HAP-1 (cell line): ENCODE results near the gene S1PR4.
"Not testable (repeated sequence)": the region's sequence is repeated elsewhere in the genome, so short reads cannot be mapped to it uniquely, and the experiment has no call there.

ENCODE experiments used
- DNase-seq, 2 experiments: peaks; one replicate each; pipeline ENCODE4 v3.0.0-alpha.2; 2016 to 2020; ENCODE audit warnings: low spot score in 2 of 2
- H3K27me3 ChIP-seq: fragments of 250-450 bp; sonication (Bioruptor Pico); 2 replicates; pipeline ENCODE4 v1.5.1; 2020; ENCODE audit warnings: low read depth, mild to moderate bottlenecking, moderate library complexity
- H3K36me3 ChIP-seq: fragments of 250-450 bp; sonication (Bioruptor Pico); replicated peaks from 2 replicates; pipeline ENCODE4 v1.5.1; 2020; ENCODE audit warnings: mild to moderate bottlenecking
- H3K4me1 ChIP-seq: fragments of 250-450 bp; sonication (Bioruptor Pico); 2 replicates; pipeline ENCODE4 v1.5.1; 2020; ENCODE audit warnings: mild to moderate bottlenecking
- H3K4me3 ChIP-seq: fragments of 250-450 bp; sonication (Bioruptor Pico); 2 replicates; pipeline ENCODE4 v1.5.1; 2020; ENCODE audit warnings: mild to moderate bottlenecking, moderate library complexity
- H3K9me3 ChIP-seq: fragments of 250-450 bp; sonication (Bioruptor Pico); 2 replicates; pipeline ENCODE4 v1.5.1; 2020; ENCODE audit warnings: mild to moderate bottlenecking, moderate library complexity
- in situ Hi-C: fragments of 300-500 bp; cut with MboI; formaldehyde crosslinking; loops from 3 replicates; pipeline ENCODE4 v1.14.3; 2020; ENCODE audit warnings: low sequenced_read_pairs, inconsistent platforms, mixed read lengths

S1PR4 gene

DNA sequence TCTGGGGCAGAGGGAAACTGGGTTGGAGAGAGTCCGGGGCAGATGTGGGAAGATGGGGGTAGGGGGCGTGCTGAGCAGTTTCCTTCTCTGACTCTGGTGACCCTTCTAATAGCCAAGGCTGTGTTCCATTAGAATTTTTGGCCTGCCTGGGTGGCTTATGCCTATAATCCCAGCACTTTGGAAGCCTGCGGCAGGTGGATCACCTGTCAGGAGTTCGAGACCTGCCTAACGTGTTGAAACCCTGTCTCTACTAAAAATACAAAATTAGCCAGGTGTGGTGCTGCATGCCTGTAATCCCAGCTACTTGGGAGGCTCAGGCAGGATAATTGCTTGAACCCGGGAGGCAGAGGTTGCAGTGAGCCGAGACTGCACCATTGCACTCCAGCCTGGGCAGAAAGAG, 24.3 kb downstream of the S1PR4 start:
- in situ Hi-C loops, H3K9me3 ChIP-seq, H3K4me3 ChIP-seq, H3K27me3 ChIP-seq, H3K4me1 ChIP-seq, DNase-seq: not testable (repeated sequence)
- H3K36me3 ChIP-seq, result peaks cover 49% of the 10 kb centered on the region

DNA sequence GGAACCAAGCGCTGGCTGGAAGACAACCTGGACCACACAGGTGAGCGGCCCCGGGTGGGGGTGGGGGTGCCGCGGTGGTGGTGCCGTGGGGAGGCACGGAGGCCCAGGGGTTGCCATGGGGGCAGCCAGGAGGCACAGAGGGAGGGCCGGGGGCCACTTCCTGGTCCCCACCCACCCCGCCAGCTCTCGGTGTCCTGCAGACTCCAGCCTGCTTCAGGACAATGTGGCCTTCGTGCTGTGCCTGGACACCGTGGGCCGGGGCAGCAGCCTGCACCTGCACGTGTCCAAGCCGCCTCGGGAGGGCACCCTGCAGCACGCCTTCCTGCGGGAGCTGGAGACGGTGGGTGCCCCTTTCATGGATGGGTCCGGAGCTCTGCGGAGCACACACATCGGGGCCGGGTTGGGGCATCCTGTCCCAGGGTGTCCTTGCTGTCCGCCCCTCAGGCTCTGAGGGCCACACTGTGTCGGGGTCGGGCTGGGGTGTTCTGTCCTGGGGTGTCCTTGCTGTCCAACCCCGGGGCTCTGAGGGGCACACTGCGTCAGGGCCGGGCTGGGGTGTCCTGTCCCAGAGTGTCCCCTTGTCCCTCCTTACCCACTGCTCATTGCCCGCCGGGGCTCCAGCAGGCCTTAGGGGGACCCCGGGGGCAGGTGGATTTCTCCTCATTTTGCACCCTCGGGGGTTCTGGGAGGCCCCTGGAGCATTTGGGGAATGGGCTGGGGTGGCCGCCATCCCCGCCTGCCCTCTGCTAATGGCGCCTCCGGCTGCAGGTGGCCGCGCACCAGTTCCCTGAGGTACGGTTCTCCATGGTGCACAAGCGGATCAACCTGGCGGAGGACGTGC, 25.5 kb downstream of the S1PR4 start:
- no peaks in the 10 kb centered on the region for H3K4me1 ChIP-seq
- H3K27me3 ChIP-seq, result no peaks in the 10 kb centered on the region
- H3K4me3 ChIP-seq, result no peak overlapping the region
- no peak for DNase-seq
- no peaks in the 10 kb centered on the region for H3K9me3 ChIP-seq
- in situ Hi-C loops, result no loop called here
- H3K36me3 ChIP-seq, result peaks cover 45% of the 10 kb centered on the region

GRCh38 chr19:3204646-3205275, 26.2 kb downstream of the S1PR4 start:
- in situ Hi-C loops, result no loop called here
- Histone ChIP-seq H3K9me3 (no peaks in the 10 kb centered on the region), H3K4me1 (no peaks in the 10 kb centered on the region), H3K4me3 (no peak overlapping the region), H3K36me3 (peaks cover 42% of the 10 kb centered on the region), H3K27me3 (no peaks in the 10 kb centered on the region)
- DNase-seq, result no peak

- H3K9me3 ChIP-seq, result no peaks in the 10 kb centered on the region
- H3K4me3 ChIP-seq, result no peak overlapping the region
- no peaks in the 10 kb centered on the region for H3K4me1 ChIP-seq
- peaks cover 42% of the 10 kb centered on the region for H3K36me3 ChIP-seq
- in situ Hi-C loops, result no loop called here
- H3K27me3 ChIP-seq, result no peaks in the 10 kb centered on the region
- no peak for DNase-seq
These were observed 27.8 kb downstream of the S1PR4 start for GRCh38 chr19:3206216-3206953.

DNA sequence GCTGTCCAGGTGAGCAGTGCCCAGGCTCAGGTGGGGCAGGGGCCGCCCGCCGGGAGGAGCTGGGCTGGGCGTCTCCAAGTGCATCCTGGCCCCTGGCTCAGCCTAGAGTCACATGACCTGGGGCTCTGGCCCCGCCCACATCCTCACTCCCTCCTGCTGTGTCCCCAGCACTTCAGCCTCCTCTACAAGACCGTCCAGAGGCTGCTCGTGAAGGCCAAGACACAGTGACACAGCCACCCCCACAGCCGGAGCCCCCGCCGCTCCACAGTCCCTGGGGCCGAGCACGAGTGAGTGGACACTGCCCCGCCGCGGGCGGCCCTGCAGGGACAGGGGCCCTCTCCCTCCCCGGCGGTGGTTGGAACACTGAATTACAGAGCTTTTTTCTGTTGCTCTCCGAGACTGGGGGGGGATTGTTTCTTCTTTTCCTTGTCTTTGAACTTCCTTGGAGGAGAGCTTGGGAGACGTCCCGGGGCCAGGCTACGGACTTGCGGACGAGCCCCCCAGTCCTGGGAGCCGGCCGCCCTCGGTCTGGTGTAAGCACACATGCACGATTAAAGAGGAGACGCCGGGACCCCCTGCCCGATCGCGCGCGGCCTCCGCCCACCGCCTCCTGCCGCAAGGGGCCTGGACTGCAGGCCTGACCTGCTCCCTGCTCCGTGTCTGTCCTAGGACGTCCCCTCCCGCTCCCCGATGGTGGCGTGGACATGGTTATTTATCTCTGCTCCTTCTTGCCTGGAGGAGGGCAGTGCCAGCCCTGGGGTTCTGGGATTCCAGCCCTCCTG, 29.1 kb downstream of the S1PR4 start:
- no peak overlapping the region for H3K4me3 ChIP-seq
- no peaks in the 10 kb centered on the region for H3K27me3 ChIP-seq
- in situ Hi-C loops, result no loop called here
- H3K36me3 ChIP-seq, result peaks cover 40% of the 10 kb centered on the region
- no peaks in the 10 kb centered on the region for H3K9me3 ChIP-seq
- DNase-seq, result no peak
- H3K4me1 ChIP-seq, result no peaks in the 10 kb centered on the region

DNA sequence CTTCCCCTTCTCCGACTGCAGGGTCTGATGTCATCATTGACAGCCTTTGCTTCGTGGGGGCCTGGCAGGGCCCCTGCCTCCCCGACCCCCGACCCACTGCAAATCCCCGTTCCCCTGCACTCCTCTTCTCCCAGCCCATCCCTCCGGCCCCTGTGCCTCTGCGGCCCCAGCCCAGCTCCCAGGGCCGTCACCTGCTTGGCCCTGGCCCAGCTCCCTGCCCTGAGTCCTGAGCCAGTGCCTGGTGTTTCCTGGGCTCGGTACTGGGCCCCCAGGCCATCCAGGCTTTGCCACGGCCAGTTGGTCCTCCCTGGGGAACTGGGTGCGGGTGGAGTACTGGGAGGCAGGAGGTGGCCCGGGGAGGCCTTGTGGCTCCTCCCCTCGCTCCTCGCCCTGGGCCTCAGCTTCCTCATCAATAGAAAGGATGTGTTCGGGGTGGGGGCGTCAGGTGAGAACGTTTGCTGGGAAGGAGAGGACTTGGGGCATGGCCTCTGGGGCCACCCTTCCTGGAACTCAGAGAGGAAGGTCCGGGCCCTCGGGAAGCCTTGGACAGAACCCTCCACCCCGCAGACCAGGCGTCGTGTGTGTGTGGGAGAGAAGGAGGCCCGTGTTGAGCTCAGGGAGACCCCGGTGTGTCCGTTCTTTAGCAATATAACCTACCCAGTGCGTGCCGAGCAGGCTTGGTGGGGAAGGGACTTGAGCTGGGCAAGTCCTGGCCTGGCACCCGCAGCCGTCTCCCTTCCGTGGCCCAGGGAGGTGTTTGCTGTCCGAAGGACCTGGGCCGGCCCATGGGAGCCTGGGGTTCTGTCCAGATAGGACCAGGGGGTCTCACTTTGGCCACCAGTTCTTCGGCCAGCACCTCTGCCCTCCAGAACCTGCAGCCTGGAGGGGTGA, 30.0 kb downstream of the S1PR4 start:
- in situ Hi-C loops, result no loop called here
- Histone ChIP-seq H3K36me3 (peaks cover 35% of the 10 kb centered on the region), H3K27me3 (no peaks in the 10 kb centered on the region), H3K9me3 (no peaks in the 10 kb centered on the region), H3K4me3 (no peak overlapping the region), H3K4me1 (no peaks in the 10 kb centered on the region)
- no peak for DNase-seq

DNA sequence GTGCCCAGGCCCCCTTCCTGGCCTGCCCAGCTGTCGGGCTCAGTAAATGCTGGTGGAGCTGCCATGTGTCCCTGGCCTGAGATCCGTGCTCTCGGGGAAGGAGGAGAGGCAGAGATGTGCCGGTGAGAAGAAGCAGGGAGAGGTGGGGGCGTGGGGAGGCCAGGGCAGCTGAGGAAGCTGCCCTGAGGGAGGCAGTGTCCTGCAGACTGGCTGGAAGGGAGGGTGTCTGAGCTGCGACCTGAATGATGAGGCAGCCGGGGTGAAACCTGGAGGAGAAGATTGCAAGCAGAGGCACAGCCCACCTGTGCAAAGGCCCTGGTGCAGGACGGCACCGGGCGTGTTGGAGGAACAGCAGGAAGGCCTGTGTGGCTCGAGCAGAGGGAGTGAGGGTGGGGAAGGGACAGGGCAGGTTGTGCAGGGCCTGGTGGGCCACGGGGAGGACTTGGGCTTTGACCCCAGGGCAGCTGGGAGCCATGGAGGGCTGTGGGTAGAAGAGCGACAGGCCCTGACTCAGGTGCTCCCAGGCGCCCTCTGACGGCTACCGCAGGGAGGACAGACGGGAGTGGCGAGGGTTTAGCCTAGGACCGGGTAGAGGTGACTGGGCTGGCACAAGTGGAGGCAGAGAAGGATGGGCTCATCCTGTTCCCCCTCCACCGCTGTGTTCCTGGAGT, 31.9 kb downstream of the S1PR4 start:
- peaks cover 20% of the 10 kb centered on the region for H3K36me3 ChIP-seq
- DNase-seq, result peak; percentile 54 to 79

DNA sequence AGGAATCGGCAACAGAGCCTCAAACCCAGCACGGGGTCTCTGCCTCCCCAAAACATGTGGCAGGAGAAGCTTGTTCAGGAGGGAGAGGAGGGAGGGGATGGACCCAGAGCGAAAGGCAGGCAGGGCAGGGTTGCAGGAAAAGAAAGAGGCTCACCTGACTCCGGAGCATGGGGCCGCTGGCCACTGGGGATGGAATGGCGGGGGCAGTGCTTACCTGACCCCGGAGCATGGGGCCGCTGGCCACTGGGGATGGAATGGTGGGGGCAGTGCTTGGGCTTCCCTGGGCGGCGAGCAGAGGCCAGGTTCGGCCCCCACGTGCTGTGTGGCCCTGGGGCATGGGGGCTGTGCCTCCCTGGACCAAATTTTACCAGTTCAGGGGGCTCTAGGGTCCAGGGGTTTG, 32.6 kb downstream of the S1PR4 start:
- DNase-seq, result no peak
- no peaks in the 10 kb centered on the region for H3K4me1 ChIP-seq
- H3K9me3 ChIP-seq, result no peaks in the 10 kb centered on the region
- H3K27me3 ChIP-seq, result no peaks in the 10 kb centered on the region
- H3K4me3 ChIP-seq, result no peak overlapping the region
- in situ Hi-C loops, result no loop called here
- peaks cover 19% of the 10 kb centered on the region for H3K36me3 ChIP-seq

More for the DNA sequence above, 31.9 kb downstream of the S1PR4 start:
- H3K4me1 ChIP-seq, result no peaks in the 10 kb centered on the region
- no peaks in the 10 kb centered on the region for H3K27me3 ChIP-seq
- no peaks in the 10 kb centered on the region for H3K9me3 ChIP-seq
- no peak overlapping the region for H3K4me3 ChIP-seq
- in situ Hi-C loops, result no loop called here

GRCh38 chr19:3213159-3213558, 34.6 kb downstream of the S1PR4 start:
- Histone ChIP-seq H3K4me1 (no peaks in the 10 kb centered on the region), H3K4me3 (no peak overlapping the region), H3K36me3 (no peaks in the 10 kb centered on the region; the same call in 1 of the 2 replicates), H3K9me3 (no peaks in the 10 kb centered on the region), H3K27me3 (no peaks in the 10 kb centered on the region)
- in situ Hi-C loops, result no loop called here
- no peak for DNase-seq

- in situ Hi-C loops, result no loop called here
- no peaks in the 10 kb centered on the region for H3K9me3 ChIP-seq
- no peak for DNase-seq
- H3K36me3 ChIP-seq, result no peaks in the 10 kb centered on the region
- H3K27me3 ChIP-seq, result no peaks in the 10 kb centered on the region
- no peak overlapping the region for H3K4me3 ChIP-seq
- H3K4me1 ChIP-seq, result no peaks in the 10 kb centered on the region
These were observed 38.3 kb downstream of the S1PR4 start for GRCh38 chr19:3216874-3217273.

DNA sequence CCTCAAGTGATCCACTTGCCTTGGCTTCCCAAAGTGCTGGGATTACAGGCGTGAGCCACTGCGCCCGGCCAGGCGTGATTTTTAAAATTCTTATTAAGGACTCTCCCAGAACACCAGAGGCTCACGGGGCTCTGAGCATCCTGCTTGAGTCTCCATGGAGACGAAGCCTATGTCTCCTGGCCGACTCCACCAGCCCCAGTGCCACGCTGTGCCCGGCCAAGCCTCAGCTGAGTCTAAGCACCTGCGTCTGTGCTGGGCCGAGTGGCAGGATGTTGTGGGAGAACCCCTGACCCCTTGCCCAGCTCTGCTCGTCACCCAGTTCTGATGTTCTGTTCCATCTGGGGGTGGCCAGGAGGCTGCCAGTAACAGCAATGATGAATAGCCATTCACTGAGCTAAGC, 42.0 kb downstream of the S1PR4 start:
- no peaks in the 10 kb centered on the region for H3K9me3 ChIP-seq
- H3K4me1 ChIP-seq, result no peaks in the 10 kb centered on the region
- H3K36me3 ChIP-seq, result no peaks in the 10 kb centered on the region
- in situ Hi-C loops, result no loop called here
- no peak overlapping the region for H3K4me3 ChIP-seq
- no peaks in the 10 kb centered on the region for H3K27me3 ChIP-seq
- DNase-seq, result no peak

- H3K9me3 ChIP-seq, in situ Hi-C loops, H3K27me3 ChIP-seq, DNase-seq, H3K4me1 ChIP-seq, H3K36me3 ChIP-seq, H3K4me3 ChIP-seq: not testable (repeated sequence)
These were observed 43.0 kb downstream of the S1PR4 start for GRCh38 chr19:3221576-3221975.
